H1 (cell line): Measurements from ENCODE around the gene EIF5A2. TPM values are rescaled to one million over a fixed set of nuclear protein-coding genes. Genes with fewer than 3 reads are reported as not detected.

Experiments
- CTCF ChIA-PET: fragments of 300-600 bp; sonication (Branson Sonifier 250); formaldehyde crosslinking; loops from one replicate; lab custom pipeline; 2021; ENCODE audit not compliant: partially characterized antibody; lab: Charles Lee
- POLR2A ChIA-PET: fragments of 300-600 bp; sonication (Branson Sonifier 250); formaldehyde crosslinking; loops from one replicate; lab custom pipeline; 2021; ENCODE audit warnings: inconsistent platforms; ENCODE audit not compliant: partially characterized antibody; lab: Charles Lee
- DNase-seq, 2 experiments: peaks; one replicate each; pipeline versions ENCODE4 v3.0.0 to v3.0.0-alpha.2; 2010 to 2022; ENCODE audit warnings: low spot score in 2 of 2, low read depth in 1 of 2, mixed read lengths in 1 of 2
- FAIRE-seq: peaks from 2 replicates; lab custom pipeline; 2011; peaks lifted over from hg19 to GRCh38; lab: Jason Lieb, UNC
- H2AFZ ChIP-seq: 2 replicates; pipeline ENCODE4 v1.8.1; 2012; ENCODE audit warnings: low read length, inconsistent platforms
- H2AK5ac ChIP-seq: 2 replicates; pipeline ENCODE4 v1.6.1; 2013; ENCODE audit warnings: low read depth, low read length
- H2BK120ac ChIP-seq: replicated peaks from 2 replicates; pipeline ENCODE3; 2013; ENCODE audit warnings: low read depth, low read length, inconsistent platforms
- H2BK12ac ChIP-seq: 2 replicates; pipeline ENCODE4 v1.6.1; 2013; ENCODE audit warnings: low read depth, low read length
- H2BK15ac ChIP-seq: 2 replicates; pipeline ENCODE4 v1.6.1; 2013; ENCODE audit warnings: low read length
- H2BK20ac ChIP-seq: 2 replicates; pipeline ENCODE4 v1.6.1; 2013; ENCODE audit warnings: low read length
- H2BK5ac ChIP-seq: 2 replicates; pipeline ENCODE4 v1.6.1; 2013; ENCODE audit warnings: low read depth, low read length
- H3K14ac ChIP-seq: 2 replicates; pipeline ENCODE4 v1.6.1; 2013; ENCODE audit warnings: inconsistent platforms; ENCODE audit not compliant: insufficient read length
- H3K18ac ChIP-seq: 2 replicates; pipeline ENCODE4 v1.6.1; 2013; ENCODE audit warnings: low read length; ENCODE audit errors: extremely low read depth
- H3K23ac ChIP-seq: 2 replicates; pipeline ENCODE4 v1.6.1; 2013; ENCODE audit warnings: inconsistent platforms; ENCODE audit not compliant: insufficient read length
- H3K23me2 ChIP-seq: 2 replicates; pipeline ENCODE4 v1.6.1; 2013; ENCODE audit warnings: low read depth, low read length
- H3K27ac ChIP-seq: 2 replicates; pipeline ENCODE4 v1.6.1; 2011; ENCODE audit warnings: low read depth, low read length, inconsistent platforms
- H3K27me3 ChIP-seq, 4 experiments: replicated peaks in 1 of 4; 1 replicate in 1 of 4; 2 replicates in 3 of 4; pipeline versions ENCODE4 v1.6.1 to v1.8.1; 2011 to 2013; ENCODE audit warnings: low read length in 3 of 4, mild to moderate bottlenecking in 3 of 4, inconsistent platforms in 2 of 4, mixed read lengths in 2 of 4, moderate library complexity in 1 of 4; ENCODE audit not compliant: control insufficient read depth in 3 of 4, insufficient read depth in 3 of 4; ENCODE audit errors: extremely low read depth in 1 of 4
- H3K36me3 ChIP-seq, 4 experiments: 2 replicates each; pipeline versions ENCODE4 v1.6.1 to v1.8.1; 2011 to 2013; ENCODE audit warnings: mild to moderate bottlenecking in 4 of 4, low read length in 3 of 4, moderate library complexity in 2 of 4, control low read depth in 1 of 4, inconsistent platforms in 1 of 4; ENCODE audit not compliant: insufficient read depth in 4 of 4, control insufficient read depth in 2 of 4
- H3K4ac ChIP-seq: replicated peaks from 2 replicates; pipeline ENCODE3; 2013; ENCODE audit warnings: low read length, low read depth, mixed read lengths, inconsistent platforms; ENCODE audit not compliant: insufficient read length
- H3K4me1 ChIP-seq, 4 experiments: replicated peaks in 1 of 4; 1 replicate in 1 of 4; 2 replicates in 3 of 4; pipeline versions ENCODE4 v1.6.1 to v1.8.1; 2011 to 2013; ENCODE audit warnings: low read length in 3 of 4, inconsistent platforms in 2 of 4, mixed read lengths in 1 of 4; ENCODE audit not compliant: insufficient read depth in 4 of 4, control insufficient read depth in 3 of 4
- H3K4me2 ChIP-seq, 2 experiments: 2 replicates each; pipeline versions ENCODE4 v1.6.1 to v1.8.1; 2011 to 2013; ENCODE audit warnings: low read depth in 2 of 2, low read length in 2 of 2, control low read depth in 1 of 2, inconsistent platforms in 1 of 2, mild to moderate bottlenecking in 1 of 2; ENCODE audit not compliant: insufficient read depth in 1 of 2
- H3K4me3 ChIP-seq, 4 experiments: fragments of 200-600, 300-600 bp in 1 of 4; sonication (generic), shearing (Covaris generic), sonication (Bioruptor Twin) in 1 of 4; 2 replicates each; pipeline versions ENCODE4 v1.5.1 to v1.8.1; 2011 to 2016; ENCODE audit warnings: low read length in 4 of 4, low read depth in 3 of 4, control low read depth in 2 of 4, inconsistent platforms in 2 of 4, mild to moderate bottlenecking in 2 of 4, mixed read lengths in 1 of 4, moderate library complexity in 1 of 4; ENCODE audit not compliant: insufficient read depth in 2 of 4; ENCODE audit errors: extremely low read depth in 1 of 4
- H3K56ac ChIP-seq: replicated peaks from 2 replicates; pipeline ENCODE3; 2013; ENCODE audit warnings: low read depth, mild to moderate bottlenecking, mixed read lengths, low read length, inconsistent platforms; ENCODE audit not compliant: insufficient read length
- H3K79me1 ChIP-seq: 2 replicates; pipeline ENCODE4 v1.6.1; 2013; ENCODE audit warnings: low read depth, low read length, control low read depth
- H3K79me2 ChIP-seq, 2 experiments: 2 replicates each; pipeline versions ENCODE4 v1.6.1 to v1.8.1; 2012 to 2013; ENCODE audit warnings: low read length in 2 of 2, mild to moderate bottlenecking in 2 of 2, inconsistent platforms in 1 of 2; ENCODE audit not compliant: insufficient read depth in 2 of 2, control insufficient read depth in 1 of 2
- H3K9ac ChIP-seq, 4 experiments: replicated peaks in 1 of 4; 1 replicate in 1 of 4; 2 replicates in 3 of 4; pipeline versions ENCODE4 v1.6.1 to v1.8.1; 2011 to 2013; ENCODE audit warnings: low read depth in 3 of 4, low read length in 3 of 4, control low read depth in 2 of 4, mild to moderate bottlenecking in 2 of 4, moderate library complexity in 2 of 4, inconsistent platforms in 1 of 4; ENCODE audit errors: extremely low read depth in 1 of 4
- H3K9me3 ChIP-seq, 2 experiments: 2 replicates each; pipeline versions ENCODE4 v1.6.1 to v1.8.1; 2012 to 2013; ENCODE audit warnings: mild to moderate bottlenecking in 2 of 2, moderate library complexity in 2 of 2, control low read depth in 1 of 2, inconsistent platforms in 1 of 2, low read depth in 1 of 2, low read length in 1 of 2, mixed read lengths in 1 of 2; ENCODE audit not compliant: insufficient read depth in 2 of 2
- H4K20me1 ChIP-seq, 2 experiments: replicated peaks in 1 of 2; 2 replicates each; pipeline versions ENCODE3 to v1.8.1; 2011 to 2013; ENCODE audit warnings: inconsistent platforms in 2 of 2, low read length in 2 of 2, mild to moderate bottlenecking in 1 of 2; ENCODE audit not compliant: insufficient read depth in 2 of 2, control insufficient read depth in 1 of 2
- H4K5ac ChIP-seq: 2 replicates; pipeline ENCODE4 v1.6.1; 2013; ENCODE audit warnings: low read length, low read depth, mixed read lengths, inconsistent platforms; ENCODE audit not compliant: insufficient read length
- H4K8ac ChIP-seq: 2 replicates; pipeline ENCODE4 v1.8.0; 2013; ENCODE audit warnings: mild to moderate bottlenecking, moderate library complexity, low read length, inconsistent platforms; ENCODE audit not compliant: insufficient read depth; ENCODE audit errors: extremely low read depth
- H4K91ac ChIP-seq: replicated peaks from 2 replicates; pipeline ENCODE3; 2013; ENCODE audit warnings: low read length, mixed read lengths, inconsistent platforms; ENCODE audit not compliant: insufficient read length
- ASH2L ChIP-seq: fragments of 200-600, 300-600 bp; sonication (generic); IDR thresholded peaks from one replicate; pipeline ENCODE4 v1.7.1; 2017; ENCODE audit warnings: low read length
- CBX8 ChIP-seq: fragments of 300-800, 300-1000 bp; sonication (generic); IDR thresholded peaks from 2 replicates; pipeline ENCODE4 v1.7.1; 2016; ENCODE audit warnings: low read depth, low read length, borderline replicate concordance
- GTF2F1 ChIP-seq: IDR thresholded peaks from 2 replicates; pipeline ENCODE4 v1.6.1; 2012; ENCODE audit warnings: low read depth, low read length, improper control_type of control experiment, borderline replicate concordance
- JUN ChIP-seq: IDR thresholded peaks from 2 replicates; pipeline ENCODE4 v1.6.1; 2011; ENCODE audit warnings: low read depth, mild to moderate bottlenecking, improper control_type of control experiment, low read length
- KDM4A ChIP-seq: IDR thresholded peaks from one replicate; pipeline ENCODE4 v1.7.1; 2012; ENCODE audit warnings: low read depth, mild to moderate bottlenecking, moderate library complexity, low read length, inconsistent platforms; ENCODE audit not compliant: severe bottlenecking
- MAFK ChIP-seq: IDR thresholded peaks from 2 replicates; pipeline ENCODE4 v1.6.1; 2012; ENCODE audit warnings: low read depth, mild to moderate bottlenecking, improper control_type of control experiment, low read length
- POLR2A ChIP-seq, 2 experiments: IDR thresholded peaks; 1 replicate in 1 of 2; 2 replicates in 1 of 2; pipeline ENCODE4 v1.6.1; 2011; ENCODE audit warnings: low read depth in 2 of 2, low read length in 2 of 2, mild to moderate bottlenecking in 2 of 2; ENCODE audit errors: control extremely low read depth in 1 of 2
- SP4 ChIP-seq: IDR thresholded peaks from 2 replicates; pipeline ENCODE4 v1.6.1; 2012; ENCODE audit warnings: low read length, inconsistent platforms
- TAF1 ChIP-seq: IDR thresholded peaks from 2 replicates; pipeline ENCODE4 v1.6.1; 2011; ENCODE audit warnings: mild to moderate bottlenecking, low read depth, low read length
- TEAD4 ChIP-seq: IDR thresholded peaks from 2 replicates; pipeline ENCODE4 v1.6.1; 2012; ENCODE audit warnings: low read depth, low read length, inconsistent platforms, mixed read lengths
- WGBS, 2 experiments: shearing (Covaris generic) in 1 of 2; methylation state at CpG; one replicate each; pipeline versions ENCODE4 v1.1.6 to v1.1.7; 2013 to 2015; ENCODE audit warnings: low lambda C conversion rate in 2 of 2, mixed read lengths in 2 of 2, inconsistent platforms in 1 of 2, low coverage in 1 of 2, missing lambda C conversion rate in 1 of 2; ENCODE audit not compliant: insufficient replicate concordance in 2 of 2, insufficient coverage in 1 of 2, insufficient read length in 1 of 2; ENCODE audit errors: extremely low coverage in 1 of 2, missing lambda C conversion rate in 1 of 2; 5-methylcytosine and 5-hydroxymethylcytosine counted together
- polyA plus RNA-seq, 7 experiments: library from polyadenylated mRNA; depleted of rRNA in 3 of 7; stranded (reverse) in 5 of 7; unstranded in 2 of 7; fragments of >200 nt in 5 of 7; fragments of 200-250 nt in 2 of 7; gene quantifications; 1 replicate in 5 of 7; 2 replicates in 1 of 7; 4 replicates in 1 of 7; pipeline versions ENCODE4 v1.2.1 to v1.2.3, GENCODE V29; 2011 to 2013; ENCODE audit warnings: missing spikeins in 2 of 7, mixed read lengths in 2 of 7
- total RNA-seq: library from RNA; stranded (reverse); fragmentation: NEBNext Ultra II Directional; extraction: Animal tissue kit (Norgen Biotek cat#: 25700); gene quantifications from 2 replicates; pipeline ENCODE4 v1.2.1, GENCODE V29; 2021

Gene EIF5A2
- total and polyA plus RNA-seq, 2 of the 8 experiments (the other 6 are each of a cell fraction or from before 2014, with no cell fraction given) = 1.5 to 15.0 TPM

- no peak overlapping the region for H3K4me2 ChIP-seq
- H2AK5ac ChIP-seq = no peak overlapping the region
- H3K56ac ChIP-seq = no peak overlapping the region
- ChIA-PET CTCF (no interaction called here), POLR2A (interaction anchor here (0.9 to 1.8 kb wide), 2 partner anchors 17 to 18 kb away, joined by 3 to 4 read pairs; no protein-coding TSS in a partner anchor)
- 100% methylated on average over 1 of the region's 1 CpG; no CpG with 5 or more reads in 1 of the 2 experiments for WGBS, 2 experiments
- H3K27me3 ChIP-seq = no peaks in the 10 kb centered on the region
- FAIRE-seq = no peak
- no peaks in the 10 kb centered on the region for H3K36me3 ChIP-seq
- H4K91ac ChIP-seq = no peak overlapping the region
- H2BK12ac ChIP-seq = no peak overlapping the region
- no peaks in the 10 kb centered on the region for H3K9me3 ChIP-seq
- H3K23me2 ChIP-seq = no peaks in the 10 kb centered on the region
- H3K23ac ChIP-seq = no peak overlapping the region
- H4K8ac ChIP-seq = no peak overlapping the region
- H3K4me3 ChIP-seq = no peak overlapping the region
- H2AFZ ChIP-seq = no peak overlapping the region
- H3K4me1 ChIP-seq = no peaks in the 10 kb centered on the region
- no peak overlapping the region for H3K18ac ChIP-seq
- no peaks in the 10 kb centered on the region for H4K20me1 ChIP-seq
- no peak overlapping the region for H2BK20ac ChIP-seq
- H3K9ac ChIP-seq = no peak overlapping the region
- H3K27ac ChIP-seq = no peak overlapping the region
- H3K4ac ChIP-seq = no peak overlapping the region
- H4K5ac ChIP-seq = no peak overlapping the region
- no peak overlapping the region for H2BK5ac ChIP-seq
- H3K79me1 ChIP-seq = no peaks in the 10 kb centered on the region
- H2BK15ac ChIP-seq = no peak overlapping the region
- no peak overlapping the region for H2BK120ac ChIP-seq
- DNase-seq = no peak
- no peak overlapping the region for H3K14ac ChIP-seq
- no peaks in the 10 kb centered on the region for H3K79me2 ChIP-seq
- TF ChIP-seq KDM4A (no peak), ASH2L (no peak), TEAD4 (no peak), GTF2F1 (no peak), TAF1 (no peak), MAFK (no peak), SP4 (no peak), POLR2A (IDR thresholded peaks at IDR 0.05; ENCODE audit: control extremely low read depth in 1 of 2, low read depth in 2 of 2, low read length in 2 of 2) (no peak), JUN (no peak), CBX8 (no peak)
Observed at GRCh38 chr3:170889630-170890029, 18.8 kb downstream of the EIF5A2 start.
